ENCODE results near the gene WFDC1. TPM values are rescaled to one million over a fixed set of nuclear protein-coding genes. Genes with fewer than 3 reads are reported as not detected.

The WFDC1 gene
- total RNA-seq, 1 donor from 2014 or later = 0.34 TPM

- no peak for FAIRE-seq
- Histone ChIP-seq H3K9me3 (ENCODE audit: insufficient read depth, low read depth, low read length) (no peaks in the 10 kb centered on the region), H3K79me2 (ENCODE audit: insufficient read depth, low read length) (no peaks in the 10 kb centered on the region), H3K4me2 (ENCODE audit: low read length) (no peak overlapping the region), H3K27me3 (ENCODE audit: insufficient read depth, low read length) (peaks cover 13% of the 10 kb centered on the region), H4K20me1 (ENCODE audit: insufficient read depth, low read length) (no peaks in the 10 kb centered on the region), H3K36me3 (ENCODE audit: insufficient read depth, low read length) (no peaks in the 10 kb centered on the region), H3K9ac (ENCODE audit: low read length) (no peak overlapping the region), H3K4me3 (ENCODE audit: insufficient read depth, low read depth, low read length) (no peak overlapping the region), H2AFZ (ENCODE audit: low read depth, low read length) (no peak overlapping the region), H3K4me1 (ENCODE audit: insufficient read depth, low read length) (no peaks in the 10 kb centered on the region), H3K27ac (ENCODE audit: low read depth, low read length) (no peak overlapping the region)
- Mint-ChIP-seq H3K27ac (ENCODE audit: unreplicated experiment) (no peak overlapping the region), H3K9me3 (ENCODE audit: unreplicated experiment) (peaks cover 2% of the 10 kb centered on the region), H3K4me1 (ENCODE audit: low read depth, unreplicated experiment) (no peaks in the 10 kb centered on the region), H3K36me3 (ENCODE audit: low read depth, unreplicated experiment) (no peaks in the 10 kb centered on the region), H3K4me3 (ENCODE audit: unreplicated experiment) (no peak overlapping the region), H3K27me3 (ENCODE audit: low read depth, unreplicated experiment) (peaks cover 24% of the 10 kb centered on the region)
- no peak for DNase-seq (ENCODE audit: low read depth)
- TF ChIP-seq EZH2 (IDR thresholded peaks at IDR 0.05; ENCODE audit: insufficient read depth, low read length) (no peak), CTCF (IDR thresholded peaks at IDR 0.05; ENCODE audit: insufficient read depth, low read depth, low read length) (no peak)
Measured at GRCh38 chr16:84318091-84318975, 23.7 kb downstream of the WFDC1 start.

DNA sequence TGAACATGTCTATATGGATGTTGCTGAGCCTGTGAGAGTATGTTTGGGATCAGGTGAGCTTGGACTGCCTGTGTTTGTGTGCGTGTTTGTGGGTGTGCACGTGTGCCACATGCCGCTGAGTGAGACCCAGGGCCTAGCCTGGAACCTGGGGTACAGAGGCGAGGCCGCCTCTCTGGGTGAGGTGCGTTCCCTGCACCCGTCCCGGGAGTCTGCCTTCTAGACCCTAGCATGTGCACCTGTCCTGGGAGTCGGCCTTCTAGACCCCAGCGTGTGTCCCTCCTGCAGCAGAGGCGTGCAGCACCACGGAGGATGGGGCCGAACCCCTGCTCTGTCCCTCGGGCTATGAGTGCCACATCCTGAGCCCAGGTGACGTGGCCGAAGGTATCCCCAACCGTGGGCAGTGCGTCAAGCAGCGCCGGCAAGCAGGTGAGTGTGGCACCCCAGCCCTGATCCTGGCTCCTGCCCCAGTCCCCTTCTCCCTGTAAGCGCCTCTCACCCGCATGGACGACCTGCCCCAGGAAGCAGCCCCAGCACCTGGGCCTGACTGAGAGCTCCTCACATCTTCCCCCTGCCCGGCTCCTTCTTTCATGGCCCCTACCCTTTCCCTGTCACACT is 24.6 kb downstream of the WFDC1 start:
- H3K36me3 ChIP-seq (ENCODE audit: insufficient read depth, low read length) = no peaks in the 10 kb centered on the region
- no peak overlapping the region for H3K4me2 ChIP-seq (ENCODE audit: low read length)
- Mint-ChIP-seq H3K4me1 (ENCODE audit: low read depth, unreplicated experiment) (no peaks in the 10 kb centered on the region), H3K9me3 (ENCODE audit: unreplicated experiment) (peaks cover 2% of the 10 kb centered on the region), H3K27me3 (ENCODE audit: low read depth, unreplicated experiment) (peaks cover 17% of the 10 kb centered on the region), H3K36me3 (ENCODE audit: low read depth, unreplicated experiment) (no peaks in the 10 kb centered on the region), H3K4me3 (ENCODE audit: unreplicated experiment) (no peak overlapping the region), H3K27ac (ENCODE audit: unreplicated experiment) (peak overlapping the region; percentile 6)
- no peak overlapping the region for H3K27ac ChIP-seq (ENCODE audit: low read depth, low read length)
- H3K9me3 ChIP-seq (ENCODE audit: insufficient read depth, low read depth, low read length) = no peaks in the 10 kb centered on the region
- H3K79me2 ChIP-seq (ENCODE audit: insufficient read depth, low read length) = no peaks in the 10 kb centered on the region
- no peaks in the 10 kb centered on the region for H3K4me1 ChIP-seq (ENCODE audit: insufficient read depth, low read length)
- no peak overlapping the region for H3K4me3 ChIP-seq (ENCODE audit: insufficient read depth, low read depth, low read length)
- no peaks in the 10 kb centered on the region for H4K20me1 ChIP-seq (ENCODE audit: insufficient read depth, low read length)
- H2AFZ ChIP-seq (ENCODE audit: low read depth, low read length) = no peak overlapping the region
- FAIRE-seq (no peak), DNase-seq (ENCODE audit: low read depth) (no peak)
- H3K27me3 ChIP-seq (ENCODE audit: insufficient read depth, low read length) = peaks cover 11% of the 10 kb centered on the region
- no peak overlapping the region for H3K9ac ChIP-seq (ENCODE audit: low read length)
- TF ChIP-seq CTCF (IDR thresholded peaks at IDR 0.05; ENCODE audit: insufficient read depth, low read depth, low read length) (no peak), EZH2 (IDR thresholded peaks at IDR 0.05; ENCODE audit: insufficient read depth, low read length) (no peak)

Measured in astrocyte (in vitro differentiated cells and primary cell).